Lung (tissue), 12 donors: ENCODE results near the gene RIOK2. TPM values are rescaled to one million over a fixed set of nuclear protein-coding genes. Genes with fewer than 3 reads are reported as not detected.
A peak's percentile ranks its signal among the peaks of the same experiment; 100 is the strongest.

Source experiments
- ATAC-seq: fragments of 200-7000 bp; cut with Tn5 transposase; one replicate; pipeline ENCODE4 v1.9.1; 2020; ENCODE audit warnings: moderate number of reproducible peaks; ENCODE audit not compliant: insufficient read depth, low FRiP score
- DNase-seq, 3 donors: peaks; one replicate each; pipeline ENCODE4 v3.0.0-alpha.2; 2013 to 2017
- H3K27ac ChIP-seq, 2 donors: one replicate each; pipeline ENCODE4 v1.5.1; 2013; ENCODE audit warnings: mild to moderate bottlenecking in 2 of 2, moderate library complexity in 2 of 2, control low read depth in 1 of 2, inconsistent platforms in 1 of 2, low read depth in 1 of 2, low read length in 1 of 2
- H3K27me3 ChIP-seq, 3 donors: one replicate each; pipeline ENCODE4 v1.5.1; 2013; ENCODE audit warnings: low read length in 2 of 3; ENCODE audit not compliant: control insufficient read depth in 3 of 3, insufficient read depth in 3 of 3
- H3K36me3 ChIP-seq, 4 donors: one replicate each; pipeline ENCODE4 v1.5.1; 2013; ENCODE audit warnings: low read length in 4 of 4, mild to moderate bottlenecking in 1 of 4, moderate library complexity in 1 of 4; ENCODE audit not compliant: control insufficient read depth in 4 of 4, insufficient read depth in 4 of 4
- H3K4me1 ChIP-seq, 5 donors: one replicate each; pipeline ENCODE4 v1.5.1; 2013; ENCODE audit warnings: low read length in 5 of 5, mild to moderate bottlenecking in 2 of 5, moderate library complexity in 1 of 5; ENCODE audit not compliant: control insufficient read depth in 5 of 5, insufficient read depth in 5 of 5
- H3K4me3 ChIP-seq: one replicate; pipeline ENCODE4 v1.5.1; 2013; ENCODE audit warnings: mild to moderate bottlenecking, control low read depth, moderate library complexity
- H3K9ac ChIP-seq, 2 donors: one replicate each; pipeline ENCODE4 v1.5.1; 2013; ENCODE audit warnings: low read length in 2 of 2, control low read depth in 1 of 2; ENCODE audit not compliant: insufficient read depth in 1 of 2
- H3K9me3 ChIP-seq, 4 donors: one replicate each; pipeline ENCODE4 v1.5.1; 2013; ENCODE audit warnings: low read length in 3 of 4, mild to moderate bottlenecking in 1 of 4, moderate library complexity in 1 of 4; ENCODE audit not compliant: control insufficient read depth in 4 of 4, insufficient read depth in 3 of 4
- CTCF ChIP-seq: IDR thresholded peaks from 2 replicates; pipeline ENCODE4 v1.5.1; 2012; ENCODE audit warnings: mild to moderate bottlenecking; ENCODE audit errors: control extremely low read depth, extremely low read depth
- WGBS, 2 donors: extraction: QIAGEN DNeasy Blood & Tissue Kit; methylation state at CpG; one replicate each; pipeline ENCODE4 v1.1.7; 2013; 5-methylcytosine and 5-hydroxymethylcytosine counted together
- polyA plus RNA-seq, 2 donors: library from polyadenylated mRNA; stranded (reverse); fragments of 200-250 nt; gene quantifications; one replicate each; pipeline ENCODE4 v1.2.1, GENCODE V29; 2013
- total RNA-seq, 2 donors: library from RNA; depleted of rRNA in 1 of 2; stranded (reverse); fragments of >200 nt in 1 of 2; gene quantifications; one replicate each; pipeline ENCODE4 v1.2.1, GENCODE V29; 2014 to 2021
- donor health status: control.
- donor health status: control.
- donor health status: Bipolar disorder and iron deficiency.
- donor health status: healthy.
- donor health status: DM: yes; HTN: yes; CAD: no.

The RIOK2 gene
- total and polyA plus RNA-seq, 4 donors, result 6.9 to 49.8 (median 19.6) TPM

GRCh38 chr5:97229196-97229595 lies 46.1 kb upstream of the RIOK2 start:
- no peak for TF ChIP-seq CTCF
- H3K9me3 ChIP-seq, result no peaks in the 10 kb centered on the region
- WGBS, 2 donors, result 70 to 86% methylated on average over 2 of the region's 2 CpGs
- H3K4me1 ChIP-seq, result no peaks in the 10 kb centered on the region
- H3K27ac ChIP-seq, result no peak overlapping the region
- H3K4me3 ChIP-seq, result no peak overlapping the region
- H3K36me3 ChIP-seq, result no peaks in the 10 kb centered on the region
- no peak overlapping the region for H3K9ac ChIP-seq
- ATAC-seq, result peak; percentile 77
- H3K27me3 ChIP-seq, result no peaks in the 10 kb centered on the region
- peak; percentile 51 to 74 (median 59) for DNase-seq

- no peak for TF ChIP-seq CTCF
- Histone ChIP-seq H3K9ac (no peak overlapping the region), H3K36me3 (no peaks in the 10 kb centered on the region), H3K9me3 (no peaks in the 10 kb centered on the region), H3K27ac (no peak overlapping the region), H3K4me1 (no peaks in the 10 kb centered on the region), H3K4me3 (no peak overlapping the region), H3K27me3 (no peaks in the 10 kb centered on the region)
- DNase-seq (no peak), ATAC-seq (no peak)
Observed at GRCh38 chr5:97225222-97225621, 42.2 kb upstream of the RIOK2 start.

- Histone ChIP-seq H3K9ac (no peak overlapping the region), H3K4me3 (no peak overlapping the region), H3K9me3 (no peaks in the 10 kb centered on the region), H3K27me3 (no peaks in the 10 kb centered on the region), H3K36me3 (no peaks in the 10 kb centered on the region), H3K4me1 (no peaks in the 10 kb centered on the region), H3K27ac (no peak overlapping the region)
- WGBS, 2 donors, result 56 to 76% methylated on average over 1 of the region's 1 CpG
- ATAC-seq, result no peak
- DNase-seq, result peak in 1 of 3 donors; percentile 29
- no peak for TF ChIP-seq CTCF
Observed at GRCh38 chr5:97224112-97224750, 41.2 kb upstream of the RIOK2 start.

GRCh38 chr5:97223596-97223995 lies 40.5 kb upstream of the RIOK2 start:
- H3K36me3 ChIP-seq, result no peaks in the 10 kb centered on the region
- ATAC-seq (no peak), DNase-seq (no peak)
- no peak overlapping the region for H3K27ac ChIP-seq
- TF ChIP-seq CTCF, result no peak
- H3K27me3 ChIP-seq, result no peaks in the 10 kb centered on the region
- H3K9me3 ChIP-seq, result no peaks in the 10 kb centered on the region
- no peak overlapping the region for H3K9ac ChIP-seq
- H3K4me3 ChIP-seq, result no peak overlapping the region
- no peaks in the 10 kb centered on the region for H3K4me1 ChIP-seq
- WGBS, 2 donors, result 75 to 88% methylated on average over 2 of the region's 2 CpGs
